Measurements from ENCODE around the gene OST4. TPM values are rescaled to one million over a fixed set of nuclear protein-coding genes. Genes with fewer than 3 reads are reported as not detected.

OST4 gene
- total RNA-seq, 1 experiment from 2014 or later = 258 TPM

- DNase-seq (no peak), ATAC-seq (no peak)
- Histone ChIP-seq H3K4me1 (ENCODE audit: insufficient read depth, low read length) (peaks cover 19% of the 10 kb centered on the region; the same call in 1 of the 2 replicates), H2AFZ (ENCODE audit: low read length) (peak overlapping the region; percentile 97), H3K9ac (ENCODE audit: low read length) (peak overlapping the region; percentile 80; the same call in 1 of the 2 replicates), H3K27ac (ENCODE audit: low read length) (no peak overlapping the region), H3K36me3 (ENCODE audit: low read depth, low read length) (no peaks in the 10 kb centered on the region), H3K79me2 (ENCODE audit: low read length) (no peaks in the 10 kb centered on the region), H3K4me3 (ENCODE audit: low read length) (peak overlapping the region; percentile 86), H3F3A (ENCODE audit: low read length, unreplicated experiment) (no peaks in the 10 kb centered on the region), H3K27me3 (ENCODE audit: low read length) (no peaks in the 10 kb centered on the region), H3K9me2 (replicated peaks; ENCODE audit: low read length) (no peaks in the 10 kb centered on the region), H3K9me3 (ENCODE audit: low read length) (no peaks in the 10 kb centered on the region), H4K20me1 (ENCODE audit: low read length) (no peaks in the 10 kb centered on the region), H3K4me2 (ENCODE audit: low read length) (peak overlapping the region; percentile 98)
- no peak for TF ChIP-seq EZH2phosphoT487 (IDR thresholded peaks at IDR 0.05; ENCODE audit: borderline replicate concordance, low read length)
- TF ChIP-seq, protein P1, sequence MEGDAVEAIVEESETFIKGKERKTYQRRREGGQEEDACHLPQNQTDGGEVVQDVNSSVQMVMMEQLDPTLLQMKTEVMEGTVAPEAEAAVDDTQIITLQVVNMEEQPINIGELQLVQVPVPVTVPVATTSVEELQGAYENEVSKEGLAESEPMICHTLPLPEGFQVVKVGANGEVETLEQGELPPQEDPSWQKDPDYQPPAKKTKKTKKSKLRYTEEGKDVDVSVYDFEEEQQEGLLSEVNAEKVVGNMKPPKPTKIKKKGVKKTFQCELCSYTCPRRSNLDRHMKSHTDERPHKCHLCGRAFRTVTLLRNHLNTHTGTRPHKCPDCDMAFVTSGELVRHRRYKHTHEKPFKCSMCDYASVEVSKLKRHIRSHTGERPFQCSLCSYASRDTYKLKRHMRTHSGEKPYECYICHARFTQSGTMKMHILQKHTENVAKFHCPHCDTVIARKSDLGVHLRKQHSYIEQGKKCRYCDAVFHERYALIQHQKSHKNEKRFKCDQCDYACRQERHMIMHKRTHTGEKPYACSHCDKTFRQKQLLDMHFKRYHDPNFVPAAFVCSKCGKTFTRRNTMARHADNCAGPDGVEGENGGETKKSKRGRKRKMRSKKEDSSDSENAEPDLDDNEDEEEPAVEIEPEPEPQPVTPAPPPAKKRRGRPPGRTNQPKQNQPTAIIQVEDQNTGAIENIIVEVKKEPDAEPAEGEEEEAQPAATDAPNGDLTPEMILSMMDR (conservative IDR thresholded peaks at IDR 0.05; ENCODE audit: low read depth, low read length) = no peak
- TF ChIP-seq EZH2 (IDR thresholded peaks at IDR 0.05; ENCODE audit: low read length, unreplicated experiment) = no peak
- intact Hi-C loops (cut with micrococcal nuclease) = loop anchor here (1.0 kb wide), 1 partner anchor 124 kb away; no protein-coding TSS in a partner anchor
- BruUV-seq (replicated peaks) = TSS peak; percentile 66
- ChIA-PET CTCF (interaction anchor here (0.6 kb wide), 1 partner anchor 106 kb away, joined by 3 read pairs; no protein-coding TSS in a partner anchor), POLR2A (ENCODE audit: unreplicated experiment) (interaction anchor here (0.6 kb wide), 1 partner anchor 178 kb away, joined by 5 read pairs; no protein-coding TSS in a partner anchor)
Measured at GRCh38 chr2:27085062-27085672, 13.7 kb upstream of the OST4 start.

DNA sequence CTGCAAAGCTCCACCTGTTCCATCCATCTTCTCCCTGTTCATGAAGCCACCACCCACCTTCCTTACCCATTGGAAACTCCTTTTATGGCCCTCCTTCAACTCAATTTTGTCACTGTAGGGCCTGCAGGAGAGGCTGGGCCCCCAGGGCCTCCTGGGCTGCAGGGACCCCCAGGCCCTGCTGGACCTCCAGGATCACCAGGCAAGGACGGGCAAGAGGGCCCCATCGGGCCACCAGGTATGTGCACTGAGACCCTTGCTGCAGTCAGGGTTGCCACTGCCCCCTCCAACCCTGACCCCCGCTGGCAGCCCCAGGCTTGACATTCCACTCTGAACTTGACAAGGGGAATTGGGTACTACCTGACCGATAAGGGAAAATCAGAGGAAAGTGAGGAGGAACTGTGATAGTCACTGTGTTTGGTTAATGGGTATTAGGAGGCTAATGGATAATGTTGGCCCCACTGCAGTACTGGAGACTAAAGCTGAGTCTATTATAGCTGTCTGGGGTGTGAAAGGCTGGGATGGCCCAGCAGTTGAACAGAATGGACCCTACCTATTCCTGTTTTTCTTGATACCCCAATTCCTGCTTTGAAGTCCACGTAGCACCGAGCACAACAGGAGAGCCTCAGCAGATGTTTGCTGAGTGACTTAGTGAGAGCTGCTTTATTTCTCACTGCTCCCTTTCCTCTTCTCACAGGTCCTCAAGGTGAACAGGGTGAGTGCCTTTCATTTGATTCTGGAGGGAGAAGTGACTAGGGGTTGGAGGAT lies 13.0 kb upstream of the OST4 start:
- Histone ChIP-seq H3F3A (ENCODE audit: low read length, unreplicated experiment) (no peaks in the 10 kb centered on the region), H4K20me1 (ENCODE audit: low read length) (no peaks in the 10 kb centered on the region), H3K9me2 (replicated peaks; ENCODE audit: low read length) (no peaks in the 10 kb centered on the region), H3K9ac (ENCODE audit: low read length) (no peak overlapping the region), H3K27ac (ENCODE audit: low read length) (no peak overlapping the region), H3K4me3 (ENCODE audit: low read length) (no peak overlapping the region), H3K36me3 (ENCODE audit: low read depth, low read length) (no peaks in the 10 kb centered on the region), H2AFZ (ENCODE audit: low read length) (no peak overlapping the region), H3K79me2 (ENCODE audit: low read length) (no peaks in the 10 kb centered on the region), H3K27me3 (ENCODE audit: low read length) (no peaks in the 10 kb centered on the region), H3K4me2 (ENCODE audit: low read length) (no peak overlapping the region), H3K9me3 (ENCODE audit: low read length) (no peaks in the 10 kb centered on the region), H3K4me1 (ENCODE audit: insufficient read depth, low read length) (peaks cover 19% of the 10 kb centered on the region; the same call in 1 of the 2 replicates)
- no peak for TF ChIP-seq EZH2 (IDR thresholded peaks at IDR 0.05; ENCODE audit: low read length, unreplicated experiment)
- TF ChIP-seq EZH2phosphoT487 (IDR thresholded peaks at IDR 0.05; ENCODE audit: borderline replicate concordance, low read length) = no peak
- TF ChIP-seq, protein P1 (conservative IDR thresholded peaks at IDR 0.05; ENCODE audit: low read depth, low read length) = no peak
- DNase-seq = no peak
- ChIA-PET POLR2A (ENCODE audit: unreplicated experiment) (interaction anchor here (0.5 kb wide), 1 partner anchor 294 kb away, joined by 3 read pairs; no protein-coding TSS in a partner anchor), CTCF (no interaction called here)
- no TSS peak for BruUV-seq (replicated peaks)
- intact Hi-C loops (cut with micrococcal nuclease) = loop anchor here (1.0 kb wide), 1 partner anchor 123 kb away; no protein-coding TSS in a partner anchor
- no peak for ATAC-seq

All from PC-3 (cell line).